ENCODE measurements around the gene PTPN3. TPM values are rescaled to one million over a fixed set of nuclear protein-coding genes. Genes with fewer than 3 reads are reported as not detected.

PTPN3 gene
- total RNA-seq, 1 donor from 2014 or later, result 11.0 TPM

DNA sequence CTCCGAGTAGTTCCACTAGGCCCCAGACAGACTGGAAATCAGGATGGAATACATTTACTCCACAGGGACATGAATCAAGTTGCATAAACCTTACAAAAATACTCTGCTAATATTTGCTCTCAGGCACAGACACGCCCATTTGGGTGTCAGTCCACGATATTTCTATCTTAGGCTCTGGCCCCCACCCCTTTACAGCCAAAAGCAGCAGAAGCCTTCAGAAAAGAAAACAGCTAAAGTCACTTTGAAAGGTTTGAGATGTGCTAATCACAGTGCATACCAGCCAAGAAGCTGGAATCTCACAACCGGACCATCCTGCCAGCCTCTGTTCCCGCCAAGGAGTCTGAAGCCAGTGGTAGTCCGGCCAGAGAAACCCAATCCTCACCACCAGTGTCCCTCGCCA, 22.6 kb downstream of the PTPN3 start:
- ATAC-seq, result no peak

DNA sequence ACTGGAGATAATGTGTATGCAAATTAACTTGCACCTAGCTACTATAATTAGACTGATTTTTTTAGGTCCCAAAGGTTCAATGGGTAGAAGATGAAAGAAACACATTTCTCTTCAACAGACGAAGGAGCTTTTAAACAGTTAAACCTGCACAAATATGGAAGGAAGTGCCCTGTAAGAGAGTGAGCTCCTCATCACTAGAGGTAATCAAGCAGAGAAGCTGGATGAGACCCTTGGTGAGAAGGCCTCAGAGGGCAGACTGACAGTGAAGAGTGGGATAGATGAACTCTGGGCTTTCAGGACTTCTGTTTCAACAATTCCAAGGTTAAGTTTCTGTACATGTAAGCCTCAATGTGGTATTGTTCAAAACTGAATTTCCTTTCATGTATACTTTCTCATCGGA, 23.2 kb downstream of the PTPN3 start:
- ATAC-seq, result no peak

DNA sequence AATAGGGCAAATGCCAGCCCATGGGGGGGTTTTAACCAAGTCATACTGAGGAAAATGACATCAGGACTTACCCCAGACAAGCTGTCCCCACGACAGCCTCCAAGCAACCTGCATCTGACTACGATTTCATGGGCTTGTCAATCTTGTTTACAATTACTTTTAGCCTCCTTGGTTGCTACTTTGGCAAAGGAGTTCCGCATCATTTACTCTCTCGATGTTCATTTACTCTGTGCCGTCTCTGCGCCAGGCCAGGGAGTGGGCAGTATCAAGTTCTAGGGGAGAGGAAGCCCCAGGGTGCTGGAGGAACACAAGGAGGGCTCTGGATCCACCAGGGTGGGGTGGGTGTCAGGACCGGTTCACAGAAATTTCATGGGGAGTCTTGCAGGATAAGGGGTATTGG, 23.9 kb downstream of the PTPN3 start:
- ATAC-seq, result no peak

DNA sequence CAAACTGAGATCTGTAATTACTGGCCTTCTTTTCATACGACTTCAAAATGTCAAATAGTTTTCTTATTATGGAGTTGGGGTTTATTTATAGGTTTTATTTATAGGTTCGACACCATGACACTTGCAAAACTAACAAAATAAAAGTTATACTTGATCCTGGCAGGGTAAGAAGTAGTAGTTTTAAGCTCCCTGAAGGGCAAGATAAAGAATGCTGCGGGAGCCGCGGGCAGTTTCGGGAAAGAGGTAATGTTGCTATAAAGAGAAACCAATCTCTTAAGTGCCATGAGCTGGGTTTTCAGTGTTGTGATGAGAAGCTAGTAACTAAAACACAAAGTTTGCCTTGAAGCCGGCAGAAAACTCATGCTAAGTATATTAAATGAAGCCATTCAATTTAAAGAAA, 24.8 kb downstream of the PTPN3 start:
- ATAC-seq, result no peak

DNA sequence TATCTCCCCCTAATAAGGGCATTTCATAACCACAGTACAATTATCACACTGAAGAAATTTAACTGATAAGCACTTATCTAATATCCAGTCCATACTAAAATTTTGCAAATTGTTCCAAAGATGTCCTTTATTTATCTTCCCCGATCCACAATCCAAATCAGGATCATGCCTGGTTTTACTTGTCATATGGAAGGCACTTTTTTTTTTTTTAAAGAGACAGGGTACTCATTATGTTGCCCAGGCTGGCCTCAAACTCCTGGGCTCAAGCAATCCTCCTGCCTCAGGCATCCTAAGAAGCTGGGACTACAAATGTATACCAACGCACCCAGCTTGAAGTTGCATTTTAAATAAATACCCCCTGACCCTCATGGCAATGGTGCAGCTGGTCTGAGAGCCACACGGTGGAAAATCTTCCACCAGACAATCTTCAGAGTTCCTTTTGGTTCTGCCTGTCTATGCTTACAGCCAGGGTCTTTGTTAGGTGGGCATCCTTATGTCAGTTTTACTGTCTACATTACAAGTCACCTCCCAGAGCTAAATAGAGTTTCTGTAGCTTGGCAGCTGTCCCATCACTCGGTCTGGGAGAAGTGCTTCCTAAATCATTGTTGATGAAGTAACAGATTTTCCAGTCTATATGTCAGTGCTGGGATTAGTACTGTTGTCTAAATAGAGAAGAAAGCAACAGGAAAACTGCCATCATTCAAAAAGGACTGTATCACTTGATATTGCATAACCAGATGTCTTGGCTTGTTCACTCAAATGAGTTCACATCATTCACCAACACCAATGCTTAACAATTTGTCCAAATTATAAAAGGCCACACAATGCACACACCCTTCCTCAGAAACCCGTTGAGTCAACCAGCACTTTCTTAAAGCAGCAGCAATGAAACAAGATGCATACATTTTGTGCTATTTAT, 26.4 kb downstream of the PTPN3 start:
- peak; percentile 45 for ATAC-seq

DNA sequence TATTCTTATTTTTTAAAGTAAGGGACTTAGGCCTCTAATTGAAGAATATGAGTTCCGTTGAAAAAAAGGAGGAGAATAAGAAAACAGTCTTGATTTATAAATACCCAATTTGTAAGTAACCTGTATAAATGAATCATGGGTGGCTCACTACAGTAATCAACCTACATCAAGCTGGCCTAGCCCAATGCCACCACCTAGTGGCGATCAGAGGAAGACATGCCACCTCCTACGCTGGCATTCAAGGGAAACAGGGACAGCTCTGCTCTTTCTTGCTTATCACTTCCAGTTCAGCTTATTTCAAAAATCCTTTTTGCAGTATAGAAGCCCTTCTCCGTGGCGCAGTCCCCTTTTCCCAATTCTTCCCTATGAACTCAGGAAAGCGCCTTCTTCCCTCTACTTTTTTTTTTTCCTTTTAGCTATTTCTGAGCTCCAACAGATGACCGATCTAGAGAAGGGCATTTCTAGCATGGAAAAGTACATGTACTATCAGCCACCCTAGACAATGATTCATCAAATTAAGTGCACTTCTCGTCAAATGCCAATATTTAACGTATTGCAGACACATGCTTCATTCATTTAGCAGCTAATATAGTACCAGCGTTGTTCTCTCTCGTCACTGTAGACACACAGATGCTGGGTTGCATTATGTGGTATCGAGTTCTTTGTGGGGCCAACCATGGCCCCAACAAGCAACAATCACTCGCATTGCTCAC, 28.3 kb downstream of the PTPN3 start:
- peak; percentile 85 for ATAC-seq

DNA sequence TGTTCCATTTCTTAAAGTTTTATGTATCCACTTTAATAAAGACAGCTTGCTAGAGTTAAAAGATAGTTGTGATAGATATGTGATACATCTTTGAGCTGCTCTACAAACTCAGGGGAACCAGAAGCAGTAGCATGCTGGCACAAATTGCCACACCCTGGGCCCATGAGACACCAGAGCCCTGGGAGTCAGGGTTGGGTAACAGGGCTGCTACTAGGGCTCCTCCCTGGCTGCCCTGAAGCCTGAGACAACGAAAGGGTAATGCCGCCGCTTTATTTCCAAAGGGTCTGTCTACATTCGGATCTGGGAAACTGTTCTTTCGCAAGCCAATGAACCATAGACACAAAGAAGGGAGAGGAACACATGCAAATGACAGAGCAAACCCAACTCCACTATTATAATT, 29.2 kb downstream of the PTPN3 start:
- ATAC-seq, result peak; percentile 84

DNA sequence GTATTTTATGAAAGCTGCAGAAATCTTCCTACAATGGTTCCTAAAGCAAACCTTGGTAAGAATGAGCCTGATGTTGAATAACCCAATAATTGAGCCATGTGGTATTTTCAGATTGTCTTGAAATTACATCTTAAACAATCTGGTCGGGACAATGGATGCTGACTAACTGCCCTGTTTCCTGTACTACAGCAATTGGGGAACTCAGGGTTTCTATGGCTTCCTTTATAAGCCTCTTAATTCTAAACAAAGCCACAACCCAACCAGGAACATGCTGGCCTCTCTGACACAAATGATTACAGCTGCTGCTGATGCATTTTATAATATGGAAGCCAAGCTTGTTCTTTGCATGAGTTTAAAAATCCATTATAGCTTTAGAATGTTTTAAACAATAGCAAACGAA, 30.2 kb downstream of the PTPN3 start:
- ATAC-seq, result peak; percentile 68

DNA sequence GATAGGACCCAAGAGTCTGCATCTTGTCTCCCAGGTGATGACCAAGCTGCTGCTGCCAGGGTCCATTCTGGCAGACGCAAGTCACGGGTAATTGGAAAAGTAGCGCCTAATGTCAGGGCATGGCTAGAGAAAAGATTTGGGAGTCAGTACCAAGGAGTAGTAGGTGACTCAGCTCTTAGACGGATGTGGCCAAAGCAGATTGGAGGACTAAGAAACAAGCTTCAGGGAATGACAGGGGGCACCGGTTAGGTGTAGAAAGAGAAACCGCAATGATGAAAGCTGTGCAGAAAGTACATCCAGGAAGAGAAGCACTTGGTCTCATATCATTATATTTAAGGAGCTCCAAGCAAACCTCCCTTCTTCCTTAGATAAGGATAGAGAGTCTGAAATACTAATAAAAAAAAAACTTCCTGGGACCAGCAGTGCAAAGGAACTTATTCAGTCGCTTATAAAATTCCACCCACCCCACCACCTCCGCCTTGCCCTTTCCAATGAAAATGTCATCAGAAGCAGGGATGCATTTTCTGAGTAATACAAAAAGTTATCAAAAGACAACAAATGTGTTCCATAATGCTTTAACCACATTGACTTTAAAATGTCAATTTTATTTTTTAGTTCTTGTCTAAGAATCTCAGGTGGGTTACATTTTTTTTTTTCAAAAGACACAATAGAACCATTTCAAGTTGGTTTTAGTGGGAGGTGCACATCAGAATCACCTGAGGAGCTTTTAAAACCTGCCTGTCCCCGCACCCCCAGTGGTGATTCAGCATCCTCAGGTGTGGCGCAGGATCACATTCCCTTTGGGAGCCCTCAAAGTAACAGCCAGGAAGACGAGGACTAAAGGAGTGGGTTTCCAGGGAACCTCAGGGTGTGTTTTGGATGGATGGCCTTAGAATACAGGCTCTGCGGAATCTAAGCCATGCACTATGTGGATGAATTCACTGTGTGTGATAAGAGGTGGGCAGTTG, 31.2 kb downstream of the PTPN3 start:
- ATAC-seq, result no peak

DNA sequence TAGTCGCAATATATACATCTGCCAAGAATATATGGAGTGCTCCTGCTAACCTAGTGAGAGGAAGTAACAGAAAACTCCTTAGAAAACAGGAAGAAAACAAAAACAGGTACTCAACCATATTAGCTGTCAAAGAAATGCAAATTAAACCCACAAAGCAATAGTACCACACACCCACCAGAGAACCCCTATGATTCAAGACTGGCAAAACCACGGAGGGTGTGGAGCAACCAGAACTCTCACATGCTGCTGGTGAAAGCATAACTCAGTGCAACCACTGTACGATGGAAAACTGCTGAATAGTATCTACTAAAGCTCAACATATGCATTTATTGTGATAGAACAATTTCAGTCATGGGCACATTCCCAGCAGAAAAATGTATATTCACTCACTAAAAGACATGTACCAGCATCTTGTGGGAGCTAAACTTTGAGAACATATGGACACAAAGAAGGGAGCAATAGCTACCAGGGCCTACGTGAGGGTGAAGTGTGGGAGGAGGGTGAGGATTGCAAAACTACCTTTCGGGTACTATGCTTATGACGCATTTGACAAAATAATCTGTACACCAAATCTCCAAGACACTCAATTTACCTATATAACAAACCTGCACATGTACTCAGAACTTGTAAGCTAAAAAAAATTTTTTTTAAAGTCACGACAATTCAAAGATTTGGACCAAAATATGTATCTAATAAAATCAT, 34.0 kb downstream of the PTPN3 start:
- peak; percentile 42 for ATAC-seq

DNA sequence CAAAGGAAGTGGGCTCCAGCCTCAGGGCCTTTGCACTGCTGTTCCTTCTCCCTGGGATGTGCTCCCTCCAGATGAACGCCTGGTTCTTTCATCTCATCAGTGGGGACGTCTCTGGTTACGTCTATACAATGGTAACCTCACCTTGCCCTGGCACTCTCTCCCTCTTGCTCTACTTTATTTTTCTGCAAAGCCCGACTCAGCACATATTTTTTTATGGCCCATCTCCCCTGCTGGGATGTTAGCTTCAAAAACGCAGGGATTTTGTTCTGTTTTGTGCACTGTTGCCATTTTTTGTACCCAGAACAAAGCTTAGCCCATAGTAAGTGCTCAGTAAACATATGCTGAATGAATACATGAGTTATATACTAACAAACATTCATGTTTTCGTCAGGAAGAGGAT, 37.5 kb downstream of the PTPN3 start:
- ATAC-seq, result no peak

DNA sequence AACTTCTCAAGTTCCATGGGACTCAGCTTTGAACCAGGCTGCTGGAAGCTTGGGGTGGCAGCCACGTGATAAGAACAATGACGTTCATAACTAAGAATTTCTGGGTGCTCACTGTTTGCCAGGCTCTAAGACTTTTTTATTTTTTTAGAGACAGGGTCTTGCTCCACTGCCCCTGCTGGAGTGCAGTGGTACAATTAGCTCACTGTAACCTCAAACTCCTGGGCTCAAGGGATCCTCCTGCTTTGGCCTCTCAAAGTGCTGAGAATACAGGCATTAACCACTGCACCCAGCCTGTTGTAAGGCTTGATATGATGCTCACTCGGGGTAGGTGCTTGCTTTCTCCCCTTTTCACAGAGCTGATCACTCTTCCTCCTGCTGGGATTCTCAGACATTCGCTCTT, 38.7 kb downstream of the PTPN3 start:
- no peak for ATAC-seq

DNA sequence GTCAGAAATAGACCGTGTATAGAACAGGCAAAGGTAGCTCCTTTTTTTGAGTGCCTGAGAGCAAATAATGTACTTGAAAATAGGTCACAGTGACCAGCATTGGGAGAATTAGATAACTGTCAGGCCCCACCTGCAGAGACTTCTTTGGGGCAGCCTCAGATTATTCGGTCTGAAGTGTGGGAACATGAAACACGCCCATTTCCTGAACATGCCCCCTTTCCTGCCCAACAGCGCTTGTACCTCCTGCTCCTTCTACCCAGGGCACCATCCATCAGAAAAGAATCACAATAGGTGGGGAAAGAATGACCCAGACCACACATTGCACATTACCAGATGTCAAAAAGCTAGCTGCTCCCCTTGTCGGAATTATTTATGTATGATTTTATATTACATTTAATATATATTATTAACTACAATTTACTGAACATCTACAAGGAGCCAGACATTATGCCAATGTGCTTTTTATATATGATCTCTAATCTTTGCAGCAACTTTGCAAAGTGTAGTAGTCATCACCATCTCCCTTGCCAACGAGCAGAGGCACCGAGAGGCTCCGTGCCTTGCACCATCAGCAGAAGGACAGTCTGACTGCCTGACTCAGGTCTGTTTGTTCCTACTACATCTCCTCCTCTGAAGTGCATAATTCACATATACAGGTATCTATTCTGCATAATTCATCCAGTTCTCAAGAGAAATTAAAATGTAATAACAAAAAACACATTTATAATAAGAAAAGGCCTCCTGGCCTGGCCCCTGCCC, 39.5 kb downstream of the PTPN3 start:
- no peak for ATAC-seq

DNA sequence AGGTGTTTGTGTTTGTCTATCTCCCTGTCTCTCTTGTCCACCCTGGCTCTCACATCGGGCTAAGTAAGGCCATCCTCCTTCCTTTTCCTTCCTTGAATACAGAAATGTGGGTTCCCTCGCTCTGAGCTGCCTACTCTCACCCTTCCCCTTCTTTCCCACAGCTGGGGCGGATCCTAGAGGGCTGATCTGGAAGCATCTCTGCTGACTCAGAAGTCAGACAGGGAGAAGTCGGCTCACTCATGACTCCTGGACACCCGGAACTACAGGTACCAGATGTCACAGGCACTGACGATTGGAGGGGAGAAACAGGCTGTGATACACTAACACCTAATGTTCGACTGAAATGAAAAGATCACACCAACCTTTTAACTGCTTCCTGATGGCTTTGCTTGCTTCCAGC, 41.3 kb downstream of the PTPN3 start:
- no peak for ATAC-seq

DNA sequence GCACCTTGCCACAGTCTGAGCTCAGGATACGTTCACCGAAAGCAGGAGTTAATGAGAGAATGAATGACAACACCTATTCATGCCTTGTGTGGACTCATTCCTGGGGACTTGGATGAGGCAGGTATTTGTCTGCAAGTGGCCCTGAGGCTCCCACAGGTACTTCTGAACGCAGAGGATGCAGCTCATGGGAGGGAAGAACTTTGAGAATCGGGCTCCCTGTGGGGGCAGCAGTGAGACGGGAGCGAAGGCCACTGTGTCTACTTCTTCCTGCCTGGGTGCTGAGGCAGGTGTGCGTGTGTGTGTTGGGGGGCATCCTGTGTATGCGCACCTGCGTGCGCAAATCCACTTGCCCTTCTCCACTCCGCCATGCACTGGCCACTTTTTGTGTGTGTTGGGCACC, 42.2 kb downstream of the PTPN3 start:
- no peak for ATAC-seq

DNA sequence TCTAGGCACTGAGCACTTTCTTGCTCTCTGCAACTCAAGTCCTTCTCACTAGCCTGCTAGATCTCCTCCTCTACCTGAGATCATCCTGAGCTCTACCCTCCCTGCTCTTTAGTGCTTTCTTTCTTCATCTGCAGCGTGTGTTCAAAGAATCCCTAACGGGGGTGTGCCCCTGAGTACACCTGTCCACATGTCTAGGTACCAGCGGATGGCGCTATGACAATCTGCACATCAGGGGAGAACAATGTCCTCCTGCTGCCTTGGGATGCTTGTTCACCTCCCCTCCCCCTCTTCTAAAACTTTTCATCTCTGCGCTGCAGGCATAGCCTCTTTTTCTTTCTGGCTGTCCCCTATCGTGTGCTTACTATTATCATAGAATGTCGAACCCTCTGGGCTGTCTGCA, 42.7 kb downstream of the PTPN3 start:
- no peak for ATAC-seq

DNA sequence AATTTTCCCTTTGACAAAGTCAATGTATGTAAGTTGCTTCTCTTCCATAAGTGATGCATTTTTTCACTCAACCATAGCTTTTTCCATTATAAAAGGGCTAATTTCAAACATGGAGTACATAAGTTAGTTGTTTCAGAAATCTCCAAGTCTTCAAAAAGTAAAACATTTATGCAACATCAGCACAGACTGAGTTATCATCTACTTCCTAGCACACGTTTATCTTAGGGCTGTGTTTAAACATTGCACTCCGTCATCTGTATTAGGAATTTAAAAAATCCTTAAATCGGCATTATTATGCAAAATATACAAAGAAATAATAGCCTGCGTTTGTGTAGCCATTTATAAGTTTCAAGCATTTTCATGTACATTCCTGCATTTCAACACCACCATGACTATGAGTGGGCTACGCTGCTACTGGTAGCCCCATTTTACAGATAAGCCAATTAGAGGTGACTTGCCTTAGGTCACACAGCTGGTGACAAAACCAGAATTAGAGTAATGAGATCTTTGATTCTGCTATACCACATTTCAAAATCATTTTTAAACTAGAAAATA, 43.4 kb downstream of the PTPN3 start:
- ATAC-seq, result no peak

DNA sequence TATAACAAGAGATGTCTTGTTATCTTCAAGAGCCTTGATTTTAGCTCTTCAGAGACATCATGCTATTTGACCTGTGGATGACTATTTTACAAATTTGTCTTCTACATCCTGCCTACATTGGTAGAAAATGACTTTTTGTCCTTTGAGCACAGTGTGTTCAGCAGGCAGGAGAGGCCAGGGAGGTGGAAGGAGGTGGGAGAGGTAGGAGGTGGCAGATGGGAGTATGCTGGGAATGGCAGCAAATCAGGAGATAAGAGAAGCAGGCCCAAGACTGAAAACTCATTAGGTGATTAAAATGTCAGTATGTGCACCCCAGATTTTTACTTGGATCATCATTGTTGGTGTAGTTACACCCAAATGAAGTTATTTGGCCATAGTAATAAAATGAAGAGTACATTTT, 44.1 kb downstream of the PTPN3 start:
- ATAC-seq, result no peak

DNA sequence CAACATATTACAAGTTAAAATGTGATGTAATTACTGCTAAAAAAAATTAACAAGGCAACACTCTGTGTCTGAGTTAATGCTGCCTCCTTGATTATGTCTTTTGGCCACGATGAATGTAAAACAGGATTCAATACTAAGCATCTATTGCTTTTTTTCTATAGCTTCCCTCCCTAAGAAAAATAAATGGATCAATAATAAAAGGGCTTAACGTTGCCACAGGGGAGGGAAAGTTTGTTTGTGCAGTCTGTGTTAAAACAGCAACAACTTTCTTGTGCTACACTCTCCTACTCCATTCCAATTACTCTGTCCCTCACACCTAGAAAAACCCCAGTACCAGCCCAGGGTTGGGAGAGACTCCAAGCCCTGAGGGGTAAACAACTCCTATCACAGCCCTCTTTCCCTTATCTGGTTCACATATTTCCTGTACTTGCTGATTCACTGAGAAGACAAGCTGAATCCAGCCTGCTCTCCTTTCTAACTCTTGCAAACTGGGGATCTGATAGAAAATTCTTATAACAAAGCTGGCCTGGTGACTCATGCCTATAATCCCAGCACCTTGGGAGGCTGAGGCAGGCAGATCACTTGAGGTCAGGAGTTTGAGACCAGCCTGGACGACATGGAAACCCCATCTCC, 44.8 kb downstream of the PTPN3 start:
- peak; percentile 46 for ATAC-seq

DNA sequence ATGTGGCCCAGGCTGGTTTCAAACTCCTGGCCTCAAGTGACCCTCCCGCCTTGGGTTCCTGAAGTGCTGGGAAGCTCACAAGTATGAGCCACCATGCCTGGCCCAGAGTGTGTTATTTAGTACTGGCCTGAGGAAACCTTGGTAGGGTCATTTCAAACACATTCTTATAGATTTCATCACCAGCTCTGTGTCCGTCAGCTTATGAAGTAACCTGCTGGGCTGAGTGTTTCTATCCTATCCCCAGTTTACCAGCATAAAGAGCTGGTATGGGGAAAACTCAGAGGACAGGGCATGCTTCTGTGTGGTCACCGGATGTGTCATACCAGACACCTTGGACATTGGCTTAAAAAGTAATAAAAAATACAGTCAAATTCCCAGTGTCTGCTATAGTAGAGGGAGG, 45.3 kb downstream of the PTPN3 start:
- ATAC-seq, result no peak
